ENCODE results near the gene ZNF639.

GRCh38 chr3:179299999-179300613 is 22.7 kb upstream of the ZNF639 start:
- TF ChIP-seq RAD21 (IDR thresholded peaks at IDR 0.05; ENCODE audit: low read depth) (no peak), POLR2A (IDR thresholded peaks at IDR 0.05; ENCODE audit: borderline replicate concordance, extremely low read depth, insufficient read depth, insufficient read length) (no peak), CTCF (IDR thresholded peaks at IDR 0.05 in 2 of 3, conservative IDR thresholded peaks at IDR 0.05 in 1 of 3; ENCODE audit: borderline replicate concordance in 1 of 3, insufficient read depth in 1 of 3, low read depth in 2 of 3, low read length in 2 of 3) (no peak), EZH2 (IDR thresholded peaks at IDR 0.05) (no peak), POLR2AphosphoS5 (IDR thresholded peaks at IDR 0.05; ENCODE audit: low read depth, low read length) (no peak)
- TF ChIP-seq, protein P1, sequence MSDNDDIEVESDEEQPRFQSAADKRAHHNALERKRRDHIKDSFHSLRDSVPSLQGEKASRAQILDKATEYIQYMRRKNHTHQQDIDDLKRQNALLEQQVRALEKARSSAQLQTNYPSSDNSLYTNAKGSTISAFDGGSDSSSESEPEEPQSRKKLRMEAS (IDR thresholded peaks at IDR 0.05): no peak
